ENCODE measurements around the gene TRIM47.

TRIM47 gene, protein sequence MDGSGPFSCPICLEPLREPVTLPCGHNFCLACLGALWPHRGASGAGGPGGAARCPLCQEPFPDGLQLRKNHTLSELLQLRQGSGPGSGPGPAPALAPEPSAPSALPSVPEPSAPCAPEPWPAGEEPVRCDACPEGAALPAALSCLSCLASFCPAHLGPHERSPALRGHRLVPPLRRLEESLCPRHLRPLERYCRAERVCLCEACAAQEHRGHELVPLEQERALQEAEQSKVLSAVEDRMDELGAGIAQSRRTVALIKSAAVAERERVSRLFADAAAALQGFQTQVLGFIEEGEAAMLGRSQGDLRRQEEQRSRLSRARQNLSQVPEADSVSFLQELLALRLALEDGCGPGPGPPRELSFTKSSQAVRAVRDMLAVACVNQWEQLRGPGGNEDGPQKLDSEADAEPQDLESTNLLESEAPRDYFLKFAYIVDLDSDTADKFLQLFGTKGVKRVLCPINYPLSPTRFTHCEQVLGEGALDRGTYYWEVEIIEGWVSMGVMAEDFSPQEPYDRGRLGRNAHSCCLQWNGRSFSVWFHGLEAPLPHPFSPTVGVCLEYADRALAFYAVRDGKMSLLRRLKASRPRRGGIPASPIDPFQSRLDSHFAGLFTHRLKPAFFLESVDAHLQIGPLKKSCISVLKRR

DNA sequence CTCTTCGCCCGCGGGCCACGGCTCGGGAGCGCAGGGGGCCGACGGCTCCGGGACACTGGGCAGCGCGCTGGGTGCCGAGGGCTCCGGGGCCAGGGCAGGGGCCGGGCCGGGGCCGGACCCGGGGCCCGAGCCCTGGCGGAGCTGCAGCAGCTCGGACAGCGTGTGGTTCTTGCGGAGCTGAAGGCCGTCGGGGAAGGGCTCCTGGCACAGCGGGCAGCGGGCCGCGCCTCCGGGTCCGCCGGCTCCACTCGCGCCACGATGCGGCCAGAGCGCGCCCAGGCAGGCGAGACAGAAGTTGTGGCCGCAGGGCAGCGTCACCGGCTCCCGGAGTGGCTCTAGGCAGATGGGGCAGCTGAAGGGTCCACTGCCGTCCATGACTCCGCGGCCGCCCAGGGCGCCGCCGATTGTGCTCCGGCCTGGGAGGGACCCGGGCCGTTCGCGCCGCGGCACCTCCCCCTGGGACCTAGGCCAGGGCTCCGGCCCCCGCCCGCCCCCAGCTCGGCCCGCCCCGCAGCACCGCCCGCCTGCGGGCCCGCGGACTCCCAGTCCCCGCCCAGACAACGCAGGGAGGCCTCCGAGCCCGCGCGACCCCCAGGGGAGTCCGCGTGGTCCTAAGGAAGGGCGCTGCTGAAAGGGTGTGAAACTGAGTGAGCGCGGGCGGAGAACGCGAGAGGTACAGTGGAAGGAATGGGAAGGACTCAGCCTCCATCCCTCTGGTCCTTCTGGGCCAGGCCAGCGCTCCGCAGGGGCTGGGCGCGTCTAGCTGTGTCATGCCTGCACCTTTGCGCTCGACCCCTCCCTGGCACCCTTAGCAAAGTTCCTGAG, at the start of gene TRIM47:
TRIM47 (minus strand) TSS at position 408 of the 825 bp plus-strand sequence; CDS start at position 375, 33 bp downstream.
- peak within 1 kb of the TSS; percentile 87 for H3K27ac Mint-ChIP-seq
- DNase-seq (no peak), ATAC-seq (peak; percentile 17)
- H3K4me1 Mint-ChIP-seq = peaks cover 35% of the 10 kb centered on the region
- no peaks in the 10 kb centered on the region for H3K36me3 Mint-ChIP-seq (ENCODE audit: low read depth)
- H3K27me3 Mint-ChIP-seq = peaks cover 5% of the 10 kb centered on the region
- H3K9me3 Mint-ChIP-seq = no peaks in the 10 kb centered on the region
- peak within 1 kb of the TSS; percentile 84 for H3K4me3 Mint-ChIP-seq

DNA sequence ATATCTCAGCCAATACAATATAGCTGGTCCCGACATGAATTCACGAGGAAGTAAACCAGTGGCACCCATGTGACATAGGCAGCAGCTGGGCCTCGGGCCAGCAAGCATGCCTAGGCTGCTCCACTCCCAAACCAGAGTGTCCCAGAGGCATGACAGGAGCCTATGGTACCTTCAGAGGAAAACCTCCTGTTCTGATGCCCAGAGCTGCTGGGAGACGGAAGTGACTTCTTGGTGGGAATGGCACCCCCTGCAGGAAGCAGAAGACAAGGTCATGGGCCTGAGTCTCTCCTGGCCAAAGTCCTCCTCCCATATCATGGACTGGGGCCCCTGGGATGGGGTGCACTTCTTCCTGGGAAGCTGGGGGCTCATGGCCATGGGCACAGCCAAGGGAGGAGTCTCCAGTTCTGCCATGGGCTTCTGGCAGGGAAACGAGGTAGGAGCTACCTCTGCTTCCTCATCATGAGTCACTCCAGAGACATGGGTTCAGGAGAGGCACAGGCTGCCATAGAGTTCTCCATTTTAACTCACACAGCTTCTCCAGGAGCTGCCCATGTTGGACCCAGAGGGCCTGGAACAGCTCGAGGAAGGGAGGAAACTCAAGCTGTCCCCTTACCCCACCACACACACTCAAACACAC, 49.0 kb upstream of the TRIM47 start:
- peaks cover 3% of the 10 kb centered on the region for H3K36me3 Mint-ChIP-seq (ENCODE audit: low read depth)
- H3K9me3 Mint-ChIP-seq = no peaks in the 10 kb centered on the region
- H3K4me3 Mint-ChIP-seq = no peak overlapping the region
- ATAC-seq (no peak), DNase-seq (no peak)
- no peaks in the 10 kb centered on the region for H3K4me1 Mint-ChIP-seq
- no peak overlapping the region for H3K27ac Mint-ChIP-seq
- H3K27me3 Mint-ChIP-seq = no peaks in the 10 kb centered on the region

DNA sequence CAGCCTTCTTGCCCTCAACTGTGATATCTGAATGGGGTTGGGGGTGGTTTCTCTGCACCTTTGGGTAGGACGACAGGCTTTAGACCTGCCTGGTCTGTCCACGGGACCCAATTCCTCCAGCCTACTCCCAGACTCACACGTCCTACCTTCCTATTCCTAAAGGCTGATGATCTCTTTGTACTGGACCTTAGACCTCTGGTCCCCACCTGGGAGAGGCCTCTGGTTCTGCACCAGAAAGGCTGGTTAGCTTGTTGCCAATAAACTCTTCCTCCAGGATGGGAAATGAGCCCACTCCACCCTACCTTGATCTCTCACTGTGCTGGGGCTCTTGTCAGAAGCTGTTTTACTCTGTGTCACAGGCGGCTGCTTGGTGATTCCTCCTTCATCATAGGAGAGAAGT, 48.1 kb upstream of the TRIM47 start:
- Mint-ChIP-seq H3K4me1 (no peaks in the 10 kb centered on the region), H3K9me3 (no peaks in the 10 kb centered on the region), H3K36me3 (ENCODE audit: low read depth) (peaks cover 7% of the 10 kb centered on the region), H3K27ac (no peak overlapping the region), H3K4me3 (no peak overlapping the region), H3K27me3 (no peaks in the 10 kb centered on the region)
- ATAC-seq = no peak
- DNase-seq = no peak

DNA sequence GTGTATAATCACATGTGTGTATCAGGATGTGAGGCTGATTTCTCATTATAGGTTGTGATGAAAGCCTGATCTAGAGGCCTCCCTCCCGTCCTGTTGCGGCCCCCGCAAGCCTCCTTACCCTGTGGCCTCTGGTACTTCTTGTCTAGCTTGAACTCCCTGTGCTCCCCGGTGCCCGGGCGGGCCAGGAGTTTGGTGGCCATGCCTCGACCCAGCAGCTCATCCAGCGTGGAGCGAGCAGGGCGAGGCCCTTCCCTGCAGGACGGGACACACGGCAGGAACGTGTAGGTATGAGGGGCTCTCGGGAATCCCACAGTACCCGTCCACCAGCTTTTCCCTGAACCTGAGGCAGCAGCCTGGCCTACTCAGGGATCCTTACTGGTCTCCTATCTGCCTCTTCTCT, 47.5 kb upstream of the TRIM47 start:
- Mint-ChIP-seq H3K4me3 (no peak overlapping the region), H3K36me3 (ENCODE audit: low read depth) (peaks cover 7% of the 10 kb centered on the region), H3K27me3 (no peaks in the 10 kb centered on the region), H3K9me3 (no peaks in the 10 kb centered on the region), H3K4me1 (no peaks in the 10 kb centered on the region), H3K27ac (no peak overlapping the region)
- ATAC-seq (no peak), DNase-seq (no peak)

DNA sequence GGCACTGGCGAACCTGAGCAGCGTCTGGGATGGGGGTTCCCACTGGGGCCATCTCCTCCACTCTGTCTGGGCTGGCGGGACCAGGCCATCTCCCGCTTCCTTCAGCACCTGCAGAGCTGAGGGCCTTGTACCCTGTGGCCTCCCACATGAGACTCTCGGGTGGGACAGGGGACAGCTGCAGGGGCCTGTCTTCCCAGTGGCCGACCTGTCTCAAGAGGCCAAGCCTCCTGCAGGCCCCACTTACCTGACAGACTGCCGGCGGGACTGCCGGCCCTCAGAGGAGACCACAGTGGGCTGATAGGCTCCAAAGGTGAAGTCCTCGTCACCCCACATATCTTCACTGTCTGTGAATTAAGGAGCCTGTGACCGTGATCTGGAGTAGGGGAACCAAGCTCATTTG, 46.7 kb upstream of the TRIM47 start:
- Mint-ChIP-seq H3K36me3 (ENCODE audit: low read depth) (peaks cover 7% of the 10 kb centered on the region), H3K4me3 (no peak overlapping the region), H3K27ac (no peak overlapping the region), H3K27me3 (no peaks in the 10 kb centered on the region), H3K4me1 (no peaks in the 10 kb centered on the region), H3K9me3 (no peaks in the 10 kb centered on the region)
- no peak for DNase-seq
- no peak for ATAC-seq

DNA sequence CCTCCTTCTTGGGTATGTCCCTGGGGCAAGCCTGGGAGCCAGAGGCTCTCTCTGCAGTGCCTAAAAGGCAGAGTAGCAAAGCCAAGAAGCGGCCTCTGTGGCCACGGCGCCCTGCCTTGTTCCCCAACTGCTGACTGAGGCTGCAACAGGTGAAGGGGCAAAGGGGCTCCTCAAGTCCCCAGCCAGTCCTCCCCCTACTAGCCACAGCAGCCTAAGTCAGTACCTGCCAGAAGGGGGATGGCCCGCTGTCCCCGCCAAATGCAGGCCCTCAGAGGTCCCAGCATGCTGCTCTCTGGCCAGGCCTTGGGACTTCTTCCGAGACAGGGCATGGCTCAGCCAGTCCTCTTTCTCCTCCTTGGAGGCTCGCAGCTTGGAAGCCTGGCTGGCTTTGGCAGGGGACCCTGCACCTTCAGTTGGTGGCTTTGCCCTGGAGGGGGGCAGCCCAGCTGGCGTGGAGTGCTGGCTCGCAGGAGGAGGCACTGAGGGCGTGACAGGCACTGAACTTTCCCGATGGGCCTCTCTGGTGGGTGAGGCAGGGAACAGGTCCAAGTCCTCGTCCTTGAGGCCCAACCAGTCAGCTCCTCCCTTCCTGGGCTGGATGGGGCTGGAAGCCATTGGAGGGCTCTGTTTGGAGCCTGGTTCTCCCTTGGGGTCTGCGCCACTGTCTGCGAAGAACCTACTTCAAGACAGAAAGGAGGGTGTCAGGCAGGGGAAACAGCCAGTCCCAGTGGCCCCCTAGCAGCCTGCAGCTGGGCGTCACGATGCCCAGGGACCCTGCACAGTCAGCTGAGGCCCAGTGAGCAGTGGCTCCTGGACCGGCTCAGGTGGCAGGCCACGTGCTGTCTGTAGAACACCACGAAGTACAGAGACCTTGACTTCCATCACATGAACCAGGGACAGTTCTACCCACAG, 44.8 kb upstream of the TRIM47 start:
- DNase-seq (no peak), ATAC-seq (no peak)
- Mint-ChIP-seq H3K9me3 (no peaks in the 10 kb centered on the region), H3K4me1 (no peaks in the 10 kb centered on the region), H3K27ac (no peak overlapping the region), H3K27me3 (no peaks in the 10 kb centered on the region), H3K4me3 (no peak overlapping the region), H3K36me3 (ENCODE audit: low read depth) (peaks cover 7% of the 10 kb centered on the region)

DNA sequence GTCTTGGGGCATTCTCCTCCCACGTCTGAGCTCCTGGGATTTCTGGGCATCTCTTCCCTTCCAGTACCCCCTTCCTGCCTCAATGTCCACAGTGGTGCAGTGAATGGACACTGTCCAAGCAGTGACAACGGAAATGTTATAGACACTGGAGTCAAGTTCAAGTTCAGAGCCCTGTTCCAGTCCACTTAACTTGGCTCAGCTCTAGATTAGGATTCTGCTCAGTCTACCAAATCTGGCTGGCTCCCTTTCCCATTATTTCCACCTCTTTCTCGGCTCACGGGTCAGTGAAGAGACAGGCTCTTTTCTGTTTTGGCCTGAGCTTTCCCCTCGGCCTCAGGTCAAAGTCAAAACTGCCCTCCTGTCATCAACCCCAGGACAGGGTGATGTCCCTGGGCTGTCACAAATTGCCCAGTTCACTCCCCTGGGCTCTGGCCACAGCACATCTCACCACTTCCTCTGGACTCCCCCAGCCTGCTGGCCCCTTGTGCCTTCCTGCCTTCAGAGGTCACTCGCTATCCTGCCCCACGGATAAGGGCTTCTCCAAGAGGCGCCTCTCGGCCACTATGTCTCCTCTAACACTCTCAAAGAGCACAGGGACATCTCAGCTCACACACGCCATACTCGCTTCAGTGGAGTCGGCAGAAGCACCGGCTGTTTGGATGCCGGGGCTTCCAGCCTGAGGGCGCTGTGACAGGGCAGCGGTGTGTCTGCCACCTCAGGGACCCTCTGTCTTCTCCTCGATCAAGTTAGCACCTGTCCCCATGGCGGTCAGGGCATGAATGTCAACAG, 44.0 kb upstream of the TRIM47 start:
- Mint-ChIP-seq H3K27me3 (no peaks in the 10 kb centered on the region), H3K27ac (no peak overlapping the region), H3K9me3 (no peaks in the 10 kb centered on the region), H3K4me1 (no peaks in the 10 kb centered on the region), H3K4me3 (no peak overlapping the region), H3K36me3 (ENCODE audit: low read depth) (peaks cover 5% of the 10 kb centered on the region)
- ATAC-seq = no peak
- DNase-seq = no peak

DNA sequence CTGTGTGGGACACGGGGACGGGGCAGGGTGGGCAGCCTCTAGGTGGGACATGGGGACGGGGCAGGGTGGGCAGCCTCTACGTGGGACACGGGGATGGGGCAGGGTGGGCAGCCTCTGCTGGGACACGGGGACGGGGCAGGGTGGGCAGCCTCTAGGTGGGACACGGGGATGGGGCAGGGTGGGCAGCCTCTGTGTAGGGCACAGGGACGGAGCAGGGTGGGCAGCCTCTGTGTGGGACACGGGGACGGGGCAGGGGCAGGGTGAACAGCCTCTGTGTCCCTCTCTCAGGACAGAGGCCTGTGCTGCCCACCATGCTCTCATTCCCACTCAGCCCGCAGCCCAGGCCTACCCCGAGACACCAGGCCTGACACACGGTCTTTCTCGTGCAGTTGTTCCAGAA, 43.2 kb upstream of the TRIM47 start:
- H3K4me3 Mint-ChIP-seq = no peak overlapping the region
- DNase-seq (no peak), ATAC-seq (no peak)
- no peak overlapping the region for H3K27ac Mint-ChIP-seq
- H3K9me3 Mint-ChIP-seq = no peaks in the 10 kb centered on the region
- no peaks in the 10 kb centered on the region for H3K27me3 Mint-ChIP-seq
- peaks cover 8% of the 10 kb centered on the region for H3K36me3 Mint-ChIP-seq (ENCODE audit: low read depth)
- H3K4me1 Mint-ChIP-seq = no peaks in the 10 kb centered on the region

DNA sequence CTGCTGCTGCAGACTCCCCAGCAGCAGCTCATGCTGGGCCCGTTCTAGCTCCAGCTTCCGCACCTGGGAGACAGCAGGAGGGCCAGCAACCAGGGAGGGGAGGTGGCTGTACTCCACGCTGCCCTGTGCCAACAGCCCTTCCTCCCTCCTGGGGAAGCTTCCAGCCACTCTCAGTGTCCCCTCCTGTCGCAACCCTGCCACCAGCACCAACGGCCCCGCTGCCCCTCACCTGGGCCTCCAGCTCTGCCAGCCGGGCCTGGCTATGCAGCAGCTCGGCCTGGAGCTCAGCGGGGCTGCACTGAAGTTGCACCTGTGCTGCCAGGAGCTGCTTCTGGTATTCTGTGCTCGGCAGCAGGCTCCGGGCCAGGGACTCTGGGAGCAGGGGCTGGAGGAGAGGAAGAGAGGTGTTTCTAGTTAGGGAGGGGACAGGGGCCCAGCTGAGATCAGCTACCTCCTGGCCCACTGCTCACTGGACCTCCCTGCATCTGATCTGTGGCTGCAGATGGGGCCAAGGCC, 41.7 kb upstream of the TRIM47 start:
- Mint-ChIP-seq H3K27me3 (no peaks in the 10 kb centered on the region), H3K9me3 (no peaks in the 10 kb centered on the region), H3K4me1 (no peaks in the 10 kb centered on the region), H3K4me3 (no peak overlapping the region), H3K27ac (no peak overlapping the region), H3K36me3 (ENCODE audit: low read depth) (peaks cover 8% of the 10 kb centered on the region)
- DNase-seq (no peak), ATAC-seq (no peak)

DNA sequence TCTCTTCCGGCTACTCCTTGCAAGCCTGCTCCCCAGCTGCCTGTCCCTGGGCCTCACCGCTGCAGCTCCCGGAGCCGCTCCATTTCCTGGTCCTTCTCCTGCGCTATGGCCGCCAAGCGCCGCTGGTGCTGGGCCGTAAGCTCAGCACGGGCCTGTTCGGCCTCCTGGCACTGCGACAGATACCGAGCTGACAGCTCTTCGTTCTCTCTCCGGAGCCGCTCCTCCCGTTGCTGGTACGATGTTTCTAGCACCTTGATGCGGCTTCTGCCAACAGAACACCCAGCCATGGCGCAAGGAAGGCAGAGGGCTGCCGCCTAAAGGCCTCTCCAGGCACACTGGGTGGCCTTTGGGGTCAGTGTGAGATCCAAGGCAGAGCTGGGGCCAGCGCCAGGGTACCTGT, 41.2 kb upstream of the TRIM47 start:
- no peak overlapping the region for H3K27ac Mint-ChIP-seq
- H3K9me3 Mint-ChIP-seq = no peaks in the 10 kb centered on the region
- H3K4me3 Mint-ChIP-seq = no peak overlapping the region
- DNase-seq (no peak), ATAC-seq (no peak)
- no peaks in the 10 kb centered on the region for H3K27me3 Mint-ChIP-seq
- no peaks in the 10 kb centered on the region for H3K4me1 Mint-ChIP-seq
- H3K36me3 Mint-ChIP-seq (ENCODE audit: low read depth) = peaks cover 8% of the 10 kb centered on the region

DNA sequence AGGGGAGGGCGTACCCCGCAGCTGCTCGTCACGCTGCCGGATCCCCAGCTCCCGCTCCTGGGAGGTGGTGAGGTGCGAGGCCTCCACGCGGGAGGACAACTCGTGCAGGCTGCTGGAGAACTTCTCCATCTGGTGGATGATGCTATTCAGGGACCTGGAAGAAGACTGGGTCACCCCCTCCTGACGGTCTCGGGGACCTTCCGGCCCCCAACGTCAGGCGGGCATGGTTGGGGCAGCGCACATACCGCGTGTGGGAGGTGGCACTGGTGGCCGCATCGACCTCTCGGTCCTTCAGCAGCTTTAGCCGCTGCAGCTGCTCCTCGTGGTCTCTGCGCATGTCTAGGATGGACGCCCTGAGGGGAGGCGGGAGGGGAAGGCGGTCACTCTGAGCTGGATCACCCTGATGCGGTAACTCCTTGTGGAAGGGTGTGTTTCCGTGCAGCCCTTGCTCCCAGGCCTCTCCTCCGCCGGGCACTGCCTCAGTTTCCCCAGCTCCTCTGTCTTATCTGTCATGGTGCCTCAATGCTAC, 39.6 kb upstream of the TRIM47 start:
- no peak for ATAC-seq
- H3K36me3 Mint-ChIP-seq (ENCODE audit: low read depth) = peaks cover 8% of the 10 kb centered on the region
- no peak overlapping the region for H3K27ac Mint-ChIP-seq
- no peak for DNase-seq
- H3K4me3 Mint-ChIP-seq = no peak overlapping the region
- no peaks in the 10 kb centered on the region for H3K27me3 Mint-ChIP-seq
- H3K9me3 Mint-ChIP-seq = no peaks in the 10 kb centered on the region
- H3K4me1 Mint-ChIP-seq = no peaks in the 10 kb centered on the region

DNA sequence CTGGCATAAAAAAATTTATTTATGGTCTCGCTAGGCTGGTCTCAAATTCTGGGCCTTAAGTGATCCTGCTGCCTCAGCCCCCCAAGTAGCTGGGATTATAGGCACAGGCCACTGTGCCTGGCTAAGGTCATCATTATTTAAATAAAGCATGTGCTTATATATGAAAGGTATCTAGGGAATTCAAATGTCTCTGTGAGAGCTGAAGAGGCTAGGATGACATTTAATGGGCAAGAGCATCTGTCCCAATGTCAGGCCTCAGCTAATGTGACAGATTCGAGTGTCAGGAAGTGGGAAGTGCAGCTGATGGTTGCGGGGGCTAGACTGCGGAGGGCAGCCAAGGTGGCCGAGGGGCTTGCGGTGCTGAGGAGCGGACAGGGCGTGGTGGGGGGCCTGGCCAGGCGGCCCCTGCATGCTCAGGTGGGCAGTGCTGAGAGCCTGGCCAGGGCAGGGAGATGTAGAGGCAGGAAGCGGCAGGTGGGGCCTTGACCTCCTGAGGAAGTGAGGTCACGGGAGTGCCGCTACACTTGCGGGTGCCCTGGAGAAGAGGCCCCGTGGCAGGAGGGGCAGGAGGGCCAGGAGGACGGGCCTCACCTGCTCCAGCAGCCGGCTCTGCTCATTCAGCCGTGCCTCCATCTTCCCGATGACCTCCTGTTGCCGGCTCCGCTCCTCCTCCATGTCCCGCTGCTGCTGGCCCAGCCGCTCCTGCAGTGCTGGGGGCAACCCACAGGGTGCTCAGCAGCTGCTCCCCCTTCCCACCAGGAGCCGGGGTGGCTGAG, 38.9 kb upstream of the TRIM47 start:
- no peaks in the 10 kb centered on the region for H3K27me3 Mint-ChIP-seq
- H3K9me3 Mint-ChIP-seq = no peaks in the 10 kb centered on the region
- peaks cover 8% of the 10 kb centered on the region for H3K36me3 Mint-ChIP-seq (ENCODE audit: low read depth)
- ATAC-seq = no peak
- H3K4me1 Mint-ChIP-seq = no peaks in the 10 kb centered on the region
- H3K4me3 Mint-ChIP-seq = no peak overlapping the region
- no peak for DNase-seq
- no peak overlapping the region for H3K27ac Mint-ChIP-seq

Data from activated naive CD8-positive, alpha-beta T cell treated with anti-CD3 and anti-CD28 coated beads, Interleukin-2, amount 50 U/mL, for 24 hours (primary cell).